Neural progenitor cell (in vitro differentiated cells): Measurements from ENCODE around the gene TMPO. TPM values are rescaled to one million over a fixed set of nuclear protein-coding genes. Genes with fewer than 3 reads are reported as not detected.
"Not testable (repeated sequence)": the region's sequence is repeated elsewhere in the genome, so short reads cannot be mapped to it uniquely, and the experiment has no call there.

Experiments used
- DNase-seq: peaks from one replicate; pipeline ENCODE4 v3.0.0-alpha.2; 2016; ENCODE audit warnings: low spot score
- H2AFZ ChIP-seq: fragments of 200-600 bp; sonication (generic); replicated peaks from 2 replicates; pipeline ENCODE4 v1.6.1; 2016; ENCODE audit warnings: antibody characterized with exemption
- H3F3A ChIP-seq: fragments of 200-600 bp; sonication (generic); 2 replicates; pipeline ENCODE4 v1.6.1; 2016; ENCODE audit warnings: antibody characterized with exemption, low read depth
- H3K27ac ChIP-seq: fragments of 200-600 bp; sonication (generic); 2 replicates; pipeline ENCODE4 v1.5.1; 2016; ENCODE audit warnings: mild to moderate bottlenecking
- H3K27me3 ChIP-seq: fragments of 200-600 bp; sonication (generic); 2 replicates; pipeline ENCODE4 v1.6.1; 2016; ENCODE audit warnings: mild to moderate bottlenecking, moderate library complexity
- H3K36me3 ChIP-seq: fragments of 200-600 bp; sonication (generic); 2 replicates; pipeline ENCODE4 v1.5.1; 2016
- H3K4me1 ChIP-seq: fragments of 200-600 bp; sonication (generic); 2 replicates; pipeline ENCODE4 v1.6.1; 2016; ENCODE audit warnings: mixed run types
- H3K4me2 ChIP-seq: fragments of 200-600 bp; sonication (generic); 2 replicates; pipeline ENCODE4 v1.6.1; 2016
- H3K4me3 ChIP-seq: fragments of 200-600 bp; sonication (generic); 2 replicates; pipeline ENCODE4 v1.5.1; 2016
- H3K79me2 ChIP-seq: fragments of 200-600 bp; sonication (generic); 2 replicates; pipeline ENCODE4 v1.6.1; 2016; ENCODE audit warnings: low read depth
- H3K9ac ChIP-seq: fragments of 200-600 bp; sonication (generic); 2 replicates; pipeline ENCODE4 v1.6.1; 2016
- H3K9me3 ChIP-seq: fragments of 200-600 bp; sonication (generic); 2 replicates; pipeline ENCODE4 v1.5.1; 2016; ENCODE audit warnings: low read depth
- H4K20me1 ChIP-seq: fragments of 200-600 bp; sonication (generic); 2 replicates; pipeline ENCODE4 v1.6.1; 2016; ENCODE audit warnings: low read depth
- H3K27ac Mint-ChIP-seq: 3 replicates; pipeline ENCODE4 v1.8.0; 2021; ENCODE audit warnings: mixed read lengths
- H3K27me3 Mint-ChIP-seq: 2 replicates; pipeline ENCODE4 v1.8.0; 2022; ENCODE audit warnings: low read depth, mild to moderate bottlenecking, inconsistent platforms, moderate library complexity, mixed read lengths; ENCODE audit not compliant: insufficient read depth
- H3K36me3 Mint-ChIP-seq: 3 replicates; pipeline ENCODE4 v1.8.0; 2021; ENCODE audit warnings: mixed read lengths
- H3K4me1 Mint-ChIP-seq: 3 replicates; pipeline ENCODE4 v1.8.0; 2021; ENCODE audit warnings: mixed read lengths
- H3K4me3 Mint-ChIP-seq: 3 replicates; pipeline ENCODE4 v1.8.0; 2021; ENCODE audit warnings: mild to moderate bottlenecking, moderate library complexity, mixed read lengths
- H3K9me3 Mint-ChIP-seq: 3 replicates; pipeline ENCODE4 v1.8.0; 2020; ENCODE audit warnings: mixed read lengths
- EZH2 ChIP-seq: fragments of 200-600 bp; sonication (generic); IDR thresholded peaks from 2 replicates; pipeline ENCODE4 v1.6.1; 2017; ENCODE audit warnings: antibody characterized with exemption, mild to moderate bottlenecking, moderate library complexity
- EZH2phosphoT487 ChIP-seq: fragments of 200-600 bp; sonication (generic); IDR thresholded peaks from 2 replicates; pipeline ENCODE4 v1.6.1; 2017; ENCODE audit warnings: antibody characterized with exemption
- total RNA-seq: library from RNA; depleted of rRNA; stranded (reverse); fragments of >200 nt; gene quantifications from 2 replicates; pipeline ENCODE4 v1.2.3, GENCODE V29; 2015; ENCODE audit warnings: low replicate concordance
- TF ChIP-seq, protein P1 (sequence below): fragments of 200-600 bp; sonication (generic); IDR thresholded peaks from 2 replicates; pipeline ENCODE4 v1.5.1; 2017; ENCODE audit warnings: antibody characterized with exemption, mild to moderate bottlenecking

The TMPO gene
- total RNA-seq, 1 donor from 2014 or later: 513 TPM

DNA sequence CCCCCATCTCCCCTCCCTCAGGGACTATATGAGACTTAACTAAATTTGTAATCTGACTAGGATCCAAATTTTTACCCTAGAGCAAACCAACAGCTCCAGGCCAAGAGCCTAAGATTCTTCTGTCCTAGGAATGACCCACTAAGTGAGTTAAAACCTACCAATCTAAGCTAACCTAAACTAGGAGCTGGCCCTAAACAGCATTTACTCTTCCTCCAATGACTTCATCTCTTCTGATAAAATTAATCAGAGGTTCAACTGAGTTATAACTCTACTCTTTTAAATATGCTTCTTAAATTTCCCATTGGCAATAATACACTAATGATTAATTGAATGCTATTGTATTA lies 39.9 kb upstream of the TMPO start:
- Mint-ChIP-seq H3K4me1 (peaks cover 7% of the 10 kb centered on the region), H3K36me3 (no peaks in the 10 kb centered on the region), H3K4me3 (no peak overlapping the region), H3K27ac (no peak overlapping the region), H3K9me3 (no peaks in the 10 kb centered on the region), H3K27me3 (peaks cover 2% of the 10 kb centered on the region)
- no peaks in the 10 kb centered on the region for H3K27me3 ChIP-seq
- H3K9ac ChIP-seq: no peak overlapping the region
- no peaks in the 10 kb centered on the region for H4K20me1 ChIP-seq
- no peak overlapping the region for H3K4me2 ChIP-seq
- TF ChIP-seq, protein P1, sequence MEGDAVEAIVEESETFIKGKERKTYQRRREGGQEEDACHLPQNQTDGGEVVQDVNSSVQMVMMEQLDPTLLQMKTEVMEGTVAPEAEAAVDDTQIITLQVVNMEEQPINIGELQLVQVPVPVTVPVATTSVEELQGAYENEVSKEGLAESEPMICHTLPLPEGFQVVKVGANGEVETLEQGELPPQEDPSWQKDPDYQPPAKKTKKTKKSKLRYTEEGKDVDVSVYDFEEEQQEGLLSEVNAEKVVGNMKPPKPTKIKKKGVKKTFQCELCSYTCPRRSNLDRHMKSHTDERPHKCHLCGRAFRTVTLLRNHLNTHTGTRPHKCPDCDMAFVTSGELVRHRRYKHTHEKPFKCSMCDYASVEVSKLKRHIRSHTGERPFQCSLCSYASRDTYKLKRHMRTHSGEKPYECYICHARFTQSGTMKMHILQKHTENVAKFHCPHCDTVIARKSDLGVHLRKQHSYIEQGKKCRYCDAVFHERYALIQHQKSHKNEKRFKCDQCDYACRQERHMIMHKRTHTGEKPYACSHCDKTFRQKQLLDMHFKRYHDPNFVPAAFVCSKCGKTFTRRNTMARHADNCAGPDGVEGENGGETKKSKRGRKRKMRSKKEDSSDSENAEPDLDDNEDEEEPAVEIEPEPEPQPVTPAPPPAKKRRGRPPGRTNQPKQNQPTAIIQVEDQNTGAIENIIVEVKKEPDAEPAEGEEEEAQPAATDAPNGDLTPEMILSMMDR: no peak
- TF ChIP-seq EZH2 (no peak), EZH2phosphoT487 (no peak)
- DNase-seq: no peak
- H3K27ac ChIP-seq: no peak overlapping the region
- no peaks in the 10 kb centered on the region for H3K79me2 ChIP-seq
- H3F3A ChIP-seq: no peaks in the 10 kb centered on the region
- no peak overlapping the region for H2AFZ ChIP-seq
- no peak overlapping the region for H3K4me3 ChIP-seq
- no peaks in the 10 kb centered on the region for H3K36me3 ChIP-seq
- no peaks in the 10 kb centered on the region for H3K4me1 ChIP-seq
- H3K9me3 ChIP-seq: no peaks in the 10 kb centered on the region

DNA sequence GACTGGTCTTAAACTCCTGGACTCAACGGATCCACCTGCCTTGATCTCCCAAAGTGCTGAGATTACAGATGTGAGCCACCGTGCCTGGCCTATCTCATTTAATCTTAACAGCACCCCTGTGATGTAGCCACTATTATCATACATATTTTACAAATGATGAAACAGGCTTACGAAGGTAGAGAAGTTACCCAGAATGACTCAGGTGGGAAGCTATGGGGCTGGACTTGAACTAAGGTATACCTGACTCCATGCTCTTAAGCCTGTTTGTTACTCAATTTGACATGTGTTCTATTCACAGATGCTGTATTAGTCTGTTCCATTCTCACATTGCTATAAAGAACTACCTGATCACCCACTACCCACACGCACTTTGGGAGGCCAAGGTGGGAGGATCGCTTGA lies 36.8 kb upstream of the TMPO start:
- H3F3A ChIP-seq: no peaks in the 10 kb centered on the region
- H3K27ac ChIP-seq: no peak overlapping the region
- Mint-ChIP-seq H3K27ac (no peak overlapping the region), H3K27me3 (peaks cover under 1% of the 10 kb centered on the region), H3K9me3 (peaks cover 3% of the 10 kb centered on the region), H3K36me3 (no peaks in the 10 kb centered on the region), H3K4me1 (peaks cover 7% of the 10 kb centered on the region), H3K4me3 (no peak overlapping the region)
- no peak overlapping the region for H3K9ac ChIP-seq
- no peaks in the 10 kb centered on the region for H3K9me3 ChIP-seq
- no peaks in the 10 kb centered on the region for H3K27me3 ChIP-seq
- H3K4me1 ChIP-seq: no peaks in the 10 kb centered on the region
- H3K79me2 ChIP-seq: no peaks in the 10 kb centered on the region
- H3K36me3 ChIP-seq: no peaks in the 10 kb centered on the region
- H2AFZ ChIP-seq: no peak overlapping the region
- no peak overlapping the region for H3K4me2 ChIP-seq
- TF ChIP-seq EZH2 (no peak), EZH2phosphoT487 (no peak)
- TF ChIP-seq, protein P1: no peak
- DNase-seq: no peak
- no peaks in the 10 kb centered on the region for H4K20me1 ChIP-seq
- H3K4me3 ChIP-seq: no peak overlapping the region

DNA sequence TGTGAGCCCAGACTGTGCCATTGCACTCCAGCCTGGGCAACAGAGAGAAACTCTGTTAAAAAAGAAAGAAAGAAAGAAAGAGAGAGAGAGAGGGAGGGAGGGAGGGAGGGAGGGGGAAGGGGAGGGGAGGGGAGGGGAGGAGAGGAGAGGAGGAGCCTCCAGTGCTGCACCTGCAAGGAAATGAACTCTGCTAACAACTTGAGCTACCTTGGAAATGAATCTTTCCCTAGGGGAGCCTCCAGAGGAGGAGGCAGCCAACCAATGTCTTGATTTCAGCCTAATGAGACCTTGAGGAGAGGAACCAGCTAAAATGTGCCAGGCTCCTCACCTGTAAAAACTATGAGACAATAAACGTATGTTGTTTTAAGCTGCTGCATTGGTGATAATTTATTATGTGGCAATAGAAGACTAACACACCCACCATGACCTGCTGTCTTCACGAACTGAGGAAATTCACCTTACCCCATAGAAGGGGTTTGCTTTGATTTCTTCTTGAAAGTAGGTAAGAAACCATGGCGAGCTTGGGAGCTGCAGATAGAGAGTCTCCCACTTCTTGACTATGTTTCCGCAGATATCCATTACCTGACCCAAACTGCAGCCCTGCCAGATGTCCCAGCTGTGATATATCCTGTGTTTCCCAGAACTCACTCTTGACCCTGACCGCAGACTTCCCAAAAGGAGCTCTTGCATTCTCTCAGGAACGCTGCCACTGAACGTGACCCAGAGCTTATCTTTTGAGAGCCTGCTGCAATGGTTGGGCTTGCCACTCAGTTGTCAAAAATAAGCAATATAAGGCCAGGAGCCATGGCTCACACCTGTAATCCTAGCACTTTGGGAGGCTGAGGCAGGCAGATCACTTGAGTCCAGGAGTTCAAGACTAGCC lies 31.5 kb upstream of the TMPO start:
- Mint-ChIP-seq H3K4me1 (peaks cover 2% of the 10 kb centered on the region), H3K27ac (no peak overlapping the region), H3K4me3 (no peak overlapping the region), H3K36me3 (no peaks in the 10 kb centered on the region), H3K9me3 (peaks cover 3% of the 10 kb centered on the region), H3K27me3 (no peaks in the 10 kb centered on the region)
- no peaks in the 10 kb centered on the region for H3K36me3 ChIP-seq
- no peak for DNase-seq
- no peaks in the 10 kb centered on the region for H3K79me2 ChIP-seq
- no peak overlapping the region for H3K9ac ChIP-seq
- no peaks in the 10 kb centered on the region for H3K9me3 ChIP-seq
- H3K4me2 ChIP-seq: no peak overlapping the region
- H3K27me3 ChIP-seq: no peaks in the 10 kb centered on the region
- no peaks in the 10 kb centered on the region for H4K20me1 ChIP-seq
- no peaks in the 10 kb centered on the region for H3F3A ChIP-seq
- H2AFZ ChIP-seq: no peak overlapping the region
- H3K4me3 ChIP-seq: no peak overlapping the region
- H3K27ac ChIP-seq: no peak overlapping the region
- no peaks in the 10 kb centered on the region for H3K4me1 ChIP-seq
- TF ChIP-seq EZH2: no peak

DNA sequence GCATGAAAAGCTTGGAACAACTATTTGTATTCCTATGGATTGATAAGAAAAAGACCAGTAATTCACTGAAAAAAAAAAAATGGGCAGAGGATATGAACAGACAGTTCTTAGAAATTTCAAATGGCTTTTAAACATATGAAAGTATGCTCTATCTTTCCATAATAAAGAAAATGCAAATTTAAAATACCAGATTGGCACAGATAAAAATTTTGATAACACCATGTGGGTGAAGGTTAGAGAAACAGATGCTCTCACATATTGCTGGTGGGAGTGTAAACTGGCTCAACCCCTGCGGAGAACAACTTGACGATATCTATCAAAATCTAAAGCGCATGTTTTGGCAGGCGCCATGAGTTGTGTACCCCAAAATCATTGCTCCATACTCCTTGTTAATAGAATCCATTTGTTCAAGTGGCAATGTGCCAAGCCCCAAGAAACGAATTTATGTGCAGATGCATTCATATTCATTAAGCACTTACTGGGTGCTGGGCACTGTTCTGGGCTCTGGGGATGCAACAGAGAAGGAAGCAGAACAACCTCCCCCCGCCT lies 29.5 kb upstream of the TMPO start:
- no peaks in the 10 kb centered on the region for H3K36me3 Mint-ChIP-seq
- Histone ChIP-seq H4K20me1 (no peaks in the 10 kb centered on the region), H3K4me3 (no peak overlapping the region), H3F3A (peaks cover 4% of the 10 kb centered on the region), H2AFZ (no peak overlapping the region), H3K4me1 (peaks cover 7% of the 10 kb centered on the region), H3K9me3 (no peaks in the 10 kb centered on the region), H3K36me3 (no peaks in the 10 kb centered on the region), H3K9ac (no peak overlapping the region), H3K4me2 (no peak overlapping the region), H3K79me2 (no peaks in the 10 kb centered on the region), H3K27me3 (no peaks in the 10 kb centered on the region), H3K27ac (no peak overlapping the region)
- H3K27me3 Mint-ChIP-seq: no peaks in the 10 kb centered on the region
- no peak overlapping the region for H3K27ac Mint-ChIP-seq
- peaks cover 8% of the 10 kb centered on the region for H3K4me1 Mint-ChIP-seq
- DNase-seq: no peak
- H3K9me3 Mint-ChIP-seq: peaks cover 3% of the 10 kb centered on the region
- no peak for TF ChIP-seq EZH2phosphoT487
- TF ChIP-seq, protein P1: no peak
- no peak for TF ChIP-seq EZH2
- no peak overlapping the region for H3K4me3 Mint-ChIP-seq

DNA sequence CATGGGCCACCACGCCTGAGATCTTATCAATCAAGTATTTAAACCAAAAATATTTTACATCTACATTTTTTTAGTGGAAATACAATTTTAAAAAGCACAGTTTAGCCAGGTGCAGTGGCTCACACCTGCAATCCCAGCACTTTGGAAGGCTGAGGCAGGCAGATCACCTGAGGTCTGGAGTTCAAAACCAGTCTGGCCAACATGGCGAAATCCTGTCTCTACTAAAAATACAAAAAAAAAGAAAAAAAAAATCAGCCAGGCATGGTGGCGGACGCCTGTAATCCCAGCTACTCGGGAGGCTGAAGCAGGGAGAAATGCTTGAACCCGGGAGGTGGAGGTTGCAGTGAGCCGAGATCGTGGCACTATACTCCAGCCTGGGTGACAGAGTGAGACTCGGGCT lies 27.0 kb upstream of the TMPO start:
- H2AFZ ChIP-seq, H3K4me2 ChIP-seq, H3K27me3 Mint-ChIP-seq, H3K9me3 Mint-ChIP-seq, H3K27ac ChIP-seq, H3K79me2 ChIP-seq, H3K9ac ChIP-seq, H3K4me3 Mint-ChIP-seq, H4K20me1 ChIP-seq, H3K27ac Mint-ChIP-seq, H3K9me3 ChIP-seq, H3K36me3 ChIP-seq, H3K36me3 Mint-ChIP-seq, DNase-seq, H3K4me3 ChIP-seq, H3K27me3 ChIP-seq: not testable (repeated sequence)
- H3F3A ChIP-seq: peaks cover 17% of the 10 kb centered on the region
- H3K4me1 Mint-ChIP-seq: peaks cover 24% of the 10 kb centered on the region
- H3K4me1 ChIP-seq: peaks cover 15% of the 10 kb centered on the region
